LNCaP clone FGC (cell line): ENCODE results near the gene ERICH4.

Experiments
- DNase-seq: peaks from one replicate; pipeline ENCODE4 v3.0.0-alpha.2; 2011; ENCODE audit warnings: low read depth
- H3K4me3 ChIP-seq: 2 replicates; pipeline ENCODE4 v1.5.1; 2011; ENCODE audit warnings: mild to moderate bottlenecking, low read depth, low read length, control low read depth
- TF ChIP-seq, protein P1 (sequence below): IDR thresholded peaks from 2 replicates; pipeline ENCODE4 v1.5.1; 2012; ENCODE audit warnings: mild to moderate bottlenecking; ENCODE audit not compliant: control insufficient read depth, insufficient read depth; ENCODE audit errors: extremely low read depth

ERICH4 gene

DNA sequence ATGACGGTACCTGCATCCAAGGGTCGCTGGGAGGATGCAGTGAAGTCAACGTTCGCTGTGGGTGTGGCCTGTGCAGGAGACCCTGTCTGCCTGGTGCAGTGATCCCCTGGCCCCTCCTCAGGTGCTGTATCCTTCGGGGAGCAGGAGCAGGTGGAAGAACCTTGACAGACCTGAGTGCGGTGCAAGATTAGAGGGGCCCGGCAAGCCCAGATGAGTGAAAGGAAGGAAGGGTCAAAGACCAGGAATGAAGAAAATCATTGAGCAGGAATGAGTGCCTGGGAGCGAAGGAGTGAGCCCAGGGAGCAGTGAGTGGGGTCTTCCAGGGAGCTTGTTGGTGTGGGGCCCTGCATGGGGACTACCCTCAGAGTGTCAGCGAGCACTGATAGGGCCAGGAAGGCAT, 28.5 kb upstream of the ERICH4 start:
- TF ChIP-seq, protein P1, sequence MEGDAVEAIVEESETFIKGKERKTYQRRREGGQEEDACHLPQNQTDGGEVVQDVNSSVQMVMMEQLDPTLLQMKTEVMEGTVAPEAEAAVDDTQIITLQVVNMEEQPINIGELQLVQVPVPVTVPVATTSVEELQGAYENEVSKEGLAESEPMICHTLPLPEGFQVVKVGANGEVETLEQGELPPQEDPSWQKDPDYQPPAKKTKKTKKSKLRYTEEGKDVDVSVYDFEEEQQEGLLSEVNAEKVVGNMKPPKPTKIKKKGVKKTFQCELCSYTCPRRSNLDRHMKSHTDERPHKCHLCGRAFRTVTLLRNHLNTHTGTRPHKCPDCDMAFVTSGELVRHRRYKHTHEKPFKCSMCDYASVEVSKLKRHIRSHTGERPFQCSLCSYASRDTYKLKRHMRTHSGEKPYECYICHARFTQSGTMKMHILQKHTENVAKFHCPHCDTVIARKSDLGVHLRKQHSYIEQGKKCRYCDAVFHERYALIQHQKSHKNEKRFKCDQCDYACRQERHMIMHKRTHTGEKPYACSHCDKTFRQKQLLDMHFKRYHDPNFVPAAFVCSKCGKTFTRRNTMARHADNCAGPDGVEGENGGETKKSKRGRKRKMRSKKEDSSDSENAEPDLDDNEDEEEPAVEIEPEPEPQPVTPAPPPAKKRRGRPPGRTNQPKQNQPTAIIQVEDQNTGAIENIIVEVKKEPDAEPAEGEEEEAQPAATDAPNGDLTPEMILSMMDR, result no peak

DNA sequence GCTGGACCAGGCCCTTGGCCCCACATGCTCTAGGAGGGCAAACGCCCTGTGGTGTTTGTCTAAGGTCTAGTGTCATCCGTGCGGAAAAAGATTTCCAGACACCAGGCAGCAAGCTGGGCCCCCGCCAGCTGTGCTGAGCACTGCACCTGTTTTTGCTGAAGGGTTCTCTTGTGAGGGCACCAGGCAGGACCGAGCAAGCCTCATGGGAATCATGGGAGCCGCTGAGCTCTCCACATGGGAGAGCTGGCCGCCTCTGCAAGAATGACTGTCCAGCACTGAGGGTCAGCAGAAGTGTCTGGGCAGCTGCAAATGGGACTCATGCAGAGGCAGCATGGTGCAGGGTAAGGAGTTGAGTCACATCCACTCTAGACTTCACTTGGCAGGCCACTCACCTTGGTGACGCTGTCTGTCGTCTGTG, 27.8 kb upstream of the ERICH4 start:
- TF ChIP-seq, protein P1, result no peak
- DNase-seq, result no peak
- H3K4me3 ChIP-seq, result no peak overlapping the region

More for the DNA sequence above, 28.5 kb upstream of the ERICH4 start:
- no peak overlapping the region for H3K4me3 ChIP-seq
- DNase-seq, result no peak

DNA sequence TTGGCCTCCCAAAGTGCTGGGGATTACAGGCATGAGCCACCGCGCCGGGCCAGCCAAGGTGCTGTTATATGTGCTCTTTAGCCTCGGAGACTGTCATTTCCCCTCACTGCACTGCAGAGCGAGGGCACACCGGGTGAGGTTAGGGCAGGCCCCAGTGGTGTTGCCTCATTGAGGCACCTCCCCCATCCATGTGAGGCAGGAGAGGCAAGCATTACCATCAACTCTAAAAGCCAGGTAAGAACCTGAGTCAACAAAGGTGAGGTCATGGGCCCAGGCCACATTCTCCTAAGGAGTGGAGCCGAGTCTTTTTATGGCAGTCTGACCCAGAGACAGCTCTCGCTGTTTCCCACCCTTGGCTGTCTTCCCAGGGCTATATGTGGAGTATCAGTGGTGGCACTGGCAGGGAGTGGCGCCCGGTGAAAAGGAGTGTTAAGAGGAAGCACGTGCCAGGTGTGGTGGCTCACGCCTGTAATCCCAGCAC, 26.7 kb upstream of the ERICH4 start:
- TF ChIP-seq, protein P1, result no peak
- DNase-seq, result no peak
- no peak overlapping the region for H3K4me3 ChIP-seq

DNA sequence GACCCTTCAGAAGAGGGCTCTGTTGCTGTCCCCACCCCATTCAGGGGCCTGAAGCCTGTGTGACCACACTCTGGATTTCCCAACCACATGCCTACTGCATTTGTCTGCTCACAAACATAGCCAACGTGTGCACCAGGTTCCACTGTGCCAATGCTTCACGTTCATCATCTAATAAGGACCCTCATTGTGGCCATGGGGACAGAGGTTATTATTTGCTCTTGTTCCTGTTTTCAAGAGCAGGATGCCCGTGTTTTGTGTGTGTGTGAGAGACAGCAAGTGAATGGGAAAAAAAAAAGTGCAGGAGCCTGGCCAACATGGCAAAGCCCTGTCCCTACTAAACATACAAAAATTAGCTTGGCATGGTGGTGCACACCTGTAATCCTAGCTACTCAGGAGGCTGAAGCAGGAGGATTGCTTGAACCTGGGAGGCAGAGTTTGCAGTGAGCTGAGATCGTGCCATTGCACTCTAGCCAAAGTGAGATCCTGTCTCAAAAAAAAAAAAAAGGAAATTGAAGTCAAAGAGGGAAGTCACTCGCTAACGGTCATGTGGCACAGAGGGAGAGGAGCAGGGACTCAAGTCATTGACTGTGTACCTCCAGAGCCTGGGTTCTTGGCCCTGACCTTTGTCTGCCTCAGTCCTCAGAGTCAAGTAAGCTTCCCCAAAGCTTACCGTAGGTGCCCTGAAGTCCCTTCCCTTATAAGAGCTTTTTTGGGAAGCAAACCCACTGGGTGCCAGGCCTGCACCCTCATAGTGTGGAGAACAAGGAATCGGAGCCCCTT, 22.7 kb upstream of the ERICH4 start:
- H3K4me3 ChIP-seq, result no peak overlapping the region
- TF ChIP-seq, protein P1, result no peak
- DNase-seq, result no peak

DNA sequence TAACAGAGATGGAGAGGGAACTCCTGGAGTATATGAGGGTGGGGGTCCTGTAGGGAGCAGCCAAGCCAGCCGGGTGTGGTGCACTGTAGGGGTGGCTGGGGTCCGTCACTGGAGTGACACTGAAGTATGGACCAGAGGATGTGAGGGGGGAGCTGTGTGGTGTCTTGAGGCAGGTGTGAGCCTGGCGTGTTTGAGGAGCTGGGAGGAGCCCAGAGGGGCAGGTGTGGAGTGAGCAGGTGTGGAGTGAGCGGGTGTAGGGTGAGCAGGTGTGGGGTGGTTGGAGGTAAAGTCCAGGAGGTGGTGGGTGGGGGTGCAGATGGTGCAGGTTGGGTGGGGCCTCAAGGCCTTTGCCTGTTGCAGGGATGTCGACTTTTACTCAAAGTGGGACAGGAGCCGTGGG, 21.6 kb upstream of the ERICH4 start:
- TF ChIP-seq, protein P1, result no peak
- no peak overlapping the region for H3K4me3 ChIP-seq
- DNase-seq, result no peak

DNA sequence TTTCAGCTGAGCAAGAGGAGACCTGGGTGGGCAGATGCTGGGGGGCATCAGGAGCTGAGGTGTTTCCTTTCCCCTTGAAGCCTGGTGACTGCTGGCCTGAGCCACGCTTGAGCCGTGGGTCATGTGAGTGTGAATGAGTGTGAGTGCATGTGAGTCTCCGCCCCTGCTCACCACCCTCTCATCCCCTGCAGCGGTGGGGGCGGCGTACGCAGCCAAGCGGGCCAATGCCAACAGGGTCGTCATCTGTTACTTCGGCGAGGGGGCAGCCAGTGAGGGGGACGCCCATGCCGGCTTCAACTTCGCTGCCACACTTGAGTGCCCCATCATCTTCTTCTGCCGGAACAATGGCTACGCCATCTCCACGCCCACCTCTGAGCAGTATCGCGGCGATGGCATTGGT, 21.0 kb upstream of the ERICH4 start:
- DNase-seq, result no peak
- no peak overlapping the region for H3K4me3 ChIP-seq
- TF ChIP-seq, protein P1, result no peak

DNA sequence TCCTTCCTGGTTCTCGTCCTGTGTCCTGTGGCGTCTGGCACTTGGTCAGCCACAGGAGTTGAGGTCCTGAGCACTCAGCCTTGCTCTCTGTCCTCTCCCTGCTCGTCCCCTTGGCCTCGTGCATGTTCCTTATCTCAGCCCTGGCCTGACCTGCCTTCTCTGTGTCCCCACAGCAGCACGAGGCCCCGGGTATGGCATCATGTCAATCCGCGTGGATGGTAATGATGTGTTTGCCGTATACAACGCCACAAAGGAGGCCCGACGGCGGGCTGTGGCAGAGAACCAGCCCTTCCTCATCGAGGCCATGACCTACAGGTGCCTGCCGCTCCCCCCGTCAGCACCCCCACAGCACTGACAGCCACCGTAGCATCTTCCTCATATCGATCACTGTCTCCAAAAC, 20.5 kb upstream of the ERICH4 start:
- no peak overlapping the region for H3K4me3 ChIP-seq
- TF ChIP-seq, protein P1, result no peak
- no peak for DNase-seq
